ENCODE data around the gene CEP295NL. TPM values are rescaled to one million over a fixed set of nuclear protein-coding genes. Genes with fewer than 3 reads are reported as not detected.
"Not testable (repeated sequence)": the region's sequence is repeated elsewhere in the genome, so short reads cannot be mapped to it uniquely, and the experiment has no call there.

CEP295NL gene
- total RNA-seq, 2 experiments from 2014 or later: 0.26 TPM; not detected in 1

- H3K4me3 Mint-ChIP-seq; H3K36me3 Mint-ChIP-seq (ENCODE audit: low read depth); H3K9me3 Mint-ChIP-seq (ENCODE audit: insufficient read depth); POLR2A ChIA-PET; H3K27me3 Mint-ChIP-seq (ENCODE audit: low read depth); ATAC-seq; DNase-seq: not testable (repeated sequence)
- CTCF ChIA-PET: interaction anchor here (1.1 to 2.6 kb wide), 6 partner anchors 13 to 155 kb away, joined by 3 to 13 read pairs (median 4); no protein-coding TSS in a partner anchor
- peaks cover 37% of the 10 kb centered on the region for H3K4me1 Mint-ChIP-seq (ENCODE audit: low read depth)
- H3K27ac Mint-ChIP-seq: peak overlapping the region; percentile 89
Measured at GRCh38 chr17:78890096-78890495, 12.9 kb downstream of the CEP295NL start.

GRCh38 chr17:78889531-78889930 is 13.5 kb downstream of the CEP295NL start:
- ChIA-PET CTCF (interaction anchor here (1.7 to 2.6 kb wide), 2 partner anchors 24 to 82 kb away, joined by 4 to 13 read pairs; no protein-coding TSS in a partner anchor), POLR2A (no interaction called here)
- Mint-ChIP-seq H3K27me3 (ENCODE audit: low read depth) (no peaks in the 10 kb centered on the region), H3K4me1 (ENCODE audit: low read depth) (peaks cover 37% of the 10 kb centered on the region), H3K27ac (peak overlapping the region; percentile 11), H3K9me3 (ENCODE audit: insufficient read depth) (no peaks in the 10 kb centered on the region), H3K4me3 (no peak overlapping the region), H3K36me3 (ENCODE audit: low read depth) (no peaks in the 10 kb centered on the region)
- DNase-seq (no peak), ATAC-seq (no peak)

GRCh38 chr17:78888941-78889518 is 14.0 kb downstream of the CEP295NL start:
- CTCF ChIA-PET: interaction anchor here (2.6 kb wide), 1 partner anchor 23 kb away, joined by 13 read pairs; no protein-coding TSS in a partner anchor
- no peak overlapping the region for H3K27ac Mint-ChIP-seq
- DNase-seq: no peak
- H3K4me1 Mint-ChIP-seq (ENCODE audit: low read depth): peaks cover 37% of the 10 kb centered on the region
- ATAC-seq: no peak
- H3K4me3 Mint-ChIP-seq: no peak overlapping the region
- no peaks in the 10 kb centered on the region for H3K36me3 Mint-ChIP-seq (ENCODE audit: low read depth)
- no peaks in the 10 kb centered on the region for H3K27me3 Mint-ChIP-seq (ENCODE audit: low read depth)
- H3K9me3 Mint-ChIP-seq (ENCODE audit: insufficient read depth): no peaks in the 10 kb centered on the region
- POLR2A ChIA-PET: no interaction called here

GRCh38 chr17:78886954-78887353 is 16.0 kb downstream of the CEP295NL start:
- peaks cover 46% of the 10 kb centered on the region for H3K4me1 Mint-ChIP-seq (ENCODE audit: low read depth)
- H3K27me3 Mint-ChIP-seq (ENCODE audit: low read depth): no peaks in the 10 kb centered on the region
- DNase-seq: no peak
- no peak for ATAC-seq
- H3K4me3 Mint-ChIP-seq: no peak overlapping the region
- no peak overlapping the region for H3K27ac Mint-ChIP-seq
- CTCF ChIA-PET: interaction anchor here (1.0 to 2.0 kb wide), 3 partner anchors 9 to 21 kb away, joined by 3 to 7 read pairs (median 3); no protein-coding TSS in a partner anchor
- H3K9me3 Mint-ChIP-seq (ENCODE audit: insufficient read depth): no peaks in the 10 kb centered on the region
- POLR2A ChIA-PET: no interaction called here
- H3K36me3 Mint-ChIP-seq (ENCODE audit: low read depth): no peaks in the 10 kb centered on the region

- ChIA-PET POLR2A (no interaction called here), CTCF (interaction anchor here (2.0 kb wide), 1 partner anchor 20 kb away, joined by 7 read pairs; no protein-coding TSS in a partner anchor)
- no peak overlapping the region for H3K4me3 Mint-ChIP-seq
- H3K36me3 Mint-ChIP-seq (ENCODE audit: low read depth): no peaks in the 10 kb centered on the region
- ATAC-seq (no peak), DNase-seq (no peak)
- H3K27me3 Mint-ChIP-seq (ENCODE audit: low read depth): no peaks in the 10 kb centered on the region
- no peak overlapping the region for H3K27ac Mint-ChIP-seq
- H3K9me3 Mint-ChIP-seq (ENCODE audit: insufficient read depth): no peaks in the 10 kb centered on the region
- H3K4me1 Mint-ChIP-seq (ENCODE audit: low read depth): peaks cover 36% of the 10 kb centered on the region
Measured at GRCh38 chr17:78885956-78886355, 17.0 kb downstream of the CEP295NL start.

- ATAC-seq: no peak
- H3K4me1 Mint-ChIP-seq (ENCODE audit: low read depth): peaks cover 33% of the 10 kb centered on the region
- DNase-seq: no peak
- POLR2A ChIA-PET: no interaction called here
- H3K4me3 Mint-ChIP-seq: no peak overlapping the region
- H3K27me3 Mint-ChIP-seq (ENCODE audit: low read depth): no peaks in the 10 kb centered on the region
- no peaks in the 10 kb centered on the region for H3K36me3 Mint-ChIP-seq (ENCODE audit: low read depth)
- CTCF ChIA-PET: interaction anchor here (0.7 to 2.0 kb wide), 2 partner anchors 19 kb away, joined by 3 to 7 read pairs; no protein-coding TSS in a partner anchor
- no peak overlapping the region for H3K27ac Mint-ChIP-seq
- no peaks in the 10 kb centered on the region for H3K9me3 Mint-ChIP-seq (ENCODE audit: insufficient read depth)
Measured at GRCh38 chr17:78884876-78885667, 17.9 kb downstream of the CEP295NL start.

- CTCF ChIA-PET: interaction anchor here (0.7 to 1.0 kb wide), 2 partner anchors 18 kb away, joined by 3 read pairs; no protein-coding TSS in a partner anchor
- Mint-ChIP-seq H3K36me3 (ENCODE audit: low read depth) (no peaks in the 10 kb centered on the region), H3K4me3 (no peak overlapping the region), H3K27me3 (ENCODE audit: low read depth) (no peaks in the 10 kb centered on the region), H3K4me1 (ENCODE audit: low read depth) (peaks cover 32% of the 10 kb centered on the region), H3K27ac (no peak overlapping the region), H3K9me3 (ENCODE audit: insufficient read depth) (no peaks in the 10 kb centered on the region)
- ATAC-seq: no peak
- no peak for DNase-seq
- POLR2A ChIA-PET: no interaction called here
Measured at GRCh38 chr17:78884148-78884825, 18.7 kb downstream of the CEP295NL start.

- no peak overlapping the region for H3K4me3 Mint-ChIP-seq
- peak; percentile 32 for ATAC-seq
- peaks cover 33% of the 10 kb centered on the region for H3K4me1 Mint-ChIP-seq (ENCODE audit: low read depth)
- ChIA-PET CTCF (interaction anchor here (1.0 kb wide), 1 partner anchor 18 kb away, joined by 3 read pairs; no protein-coding TSS in a partner anchor), POLR2A (no interaction called here)
- no peaks in the 10 kb centered on the region for H3K36me3 Mint-ChIP-seq (ENCODE audit: low read depth)
- peak overlapping the region; percentile 82 for H3K27ac Mint-ChIP-seq
- no peaks in the 10 kb centered on the region for H3K9me3 Mint-ChIP-seq (ENCODE audit: insufficient read depth)
- no peaks in the 10 kb centered on the region for H3K27me3 Mint-ChIP-seq (ENCODE audit: low read depth)
- DNase-seq: peak; percentile 26
Measured at GRCh38 chr17:78883533-78884131, 19.4 kb downstream of the CEP295NL start.

- Mint-ChIP-seq H3K27me3 (ENCODE audit: low read depth) (no peaks in the 10 kb centered on the region), H3K4me1 (ENCODE audit: low read depth) (peaks cover 37% of the 10 kb centered on the region), H3K4me3 (no peak overlapping the region), H3K27ac (peak overlapping the region; percentile 82), H3K9me3 (ENCODE audit: insufficient read depth) (no peaks in the 10 kb centered on the region), H3K36me3 (ENCODE audit: low read depth) (no peaks in the 10 kb centered on the region)
- ATAC-seq (peak; percentile 34), DNase-seq (no peak)
- CTCF ChIA-PET: interaction anchor here (1.0 to 1.5 kb wide), 2 partner anchors 17 kb away, joined by 3 to 6 read pairs; no protein-coding TSS in a partner anchor
- POLR2A ChIA-PET: no interaction called here
Measured at GRCh38 chr17:78883089-78883532, 19.9 kb downstream of the CEP295NL start.

GRCh38 chr17:78882540-78883088 is 20.4 kb downstream of the CEP295NL start:
- peaks cover 36% of the 10 kb centered on the region for H3K4me1 Mint-ChIP-seq (ENCODE audit: low read depth)
- ChIA-PET POLR2A (no interaction called here), CTCF (interaction anchor here (1.5 kb wide), 1 partner anchor 17 kb away, joined by 6 read pairs; no protein-coding TSS in a partner anchor)
- H3K9me3 Mint-ChIP-seq (ENCODE audit: insufficient read depth): no peaks in the 10 kb centered on the region
- H3K36me3 Mint-ChIP-seq (ENCODE audit: low read depth): no peaks in the 10 kb centered on the region
- ATAC-seq: no peak
- H3K27ac Mint-ChIP-seq: peak overlapping the region; percentile 82
- DNase-seq: no peak
- H3K4me3 Mint-ChIP-seq: no peak overlapping the region
- H3K27me3 Mint-ChIP-seq (ENCODE audit: low read depth): no peaks in the 10 kb centered on the region

GRCh38 chr17:78879635-78880186 is 23.3 kb downstream of the CEP295NL start:
- no peaks in the 10 kb centered on the region for H3K36me3 Mint-ChIP-seq (ENCODE audit: low read depth)
- ATAC-seq (peak; percentile 30), DNase-seq (peak; percentile 39)
- CTCF ChIA-PET: interaction anchor here (1.0 kb wide), 1 partner anchor 36 kb away, joined by 3 read pairs; no protein-coding TSS in a partner anchor
- peaks cover 4% of the 10 kb centered on the region for H3K27me3 Mint-ChIP-seq (ENCODE audit: low read depth)
- H3K9me3 Mint-ChIP-seq (ENCODE audit: insufficient read depth): no peaks in the 10 kb centered on the region
- peaks cover 36% of the 10 kb centered on the region for H3K4me1 Mint-ChIP-seq (ENCODE audit: low read depth)
- peak overlapping the region; percentile 81 for H3K27ac Mint-ChIP-seq
- H3K4me3 Mint-ChIP-seq: peak overlapping the region; percentile 60
- POLR2A ChIA-PET: interaction anchor here (0.6 kb wide), 1 partner anchor 465 kb away, joined by 3 read pairs; no protein-coding TSS in a partner anchor
